ENCODE data around the gene TMEM87A.

The TMEM87A gene

GRCh38 chr15:42202653-42203052 is 70.6 kb downstream of the TMEM87A start:
- no peak for DNase-seq

DNA sequence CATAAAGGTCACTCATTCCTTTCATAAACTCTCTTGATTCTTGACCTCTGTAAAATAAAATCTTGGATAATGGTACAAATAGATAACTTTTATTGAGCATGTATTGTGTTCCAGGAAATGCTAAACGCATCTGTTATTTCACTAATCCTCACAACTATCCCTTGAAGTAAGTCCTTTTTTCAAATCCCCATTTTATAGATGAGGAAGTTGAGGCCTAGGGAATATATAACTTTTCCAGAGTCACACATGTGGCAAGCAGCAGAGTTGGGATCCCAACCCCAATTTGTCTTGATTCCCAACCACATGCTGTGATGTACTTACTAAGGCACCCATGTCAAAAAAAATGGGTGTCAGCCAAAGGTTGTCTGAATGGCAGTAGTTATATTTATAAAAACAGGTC is 71.4 kb downstream of the TMEM87A start:
- DNase-seq: no peak

- no peak for DNase-seq
These were observed 74.1 kb downstream of the TMEM87A start for GRCh38 chr15:42199126-42199525.

- no peak for DNase-seq
These were observed 74.7 kb downstream of the TMEM87A start for GRCh38 chr15:42198516-42198915.

DNA sequence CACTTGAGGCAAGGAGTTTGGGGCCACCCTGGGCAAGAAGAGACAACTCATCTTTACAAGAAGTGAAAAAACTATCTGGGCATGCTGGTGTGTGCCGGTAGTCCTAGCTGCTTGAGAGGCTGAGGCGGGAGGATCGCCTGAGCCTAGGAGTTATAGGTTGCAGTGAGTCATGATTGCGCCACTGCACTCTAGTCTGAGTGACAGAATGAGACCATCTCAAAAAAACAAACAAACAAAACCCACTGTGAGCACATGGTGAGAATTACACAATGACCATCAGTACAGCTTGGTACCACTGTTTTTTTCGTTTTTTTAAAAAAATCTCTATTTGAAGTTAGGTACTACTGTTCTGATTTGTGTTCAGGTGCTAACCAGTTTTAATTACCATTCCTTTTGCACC is 78.7 kb downstream of the TMEM87A start:
- DNase-seq: no peak

DNA sequence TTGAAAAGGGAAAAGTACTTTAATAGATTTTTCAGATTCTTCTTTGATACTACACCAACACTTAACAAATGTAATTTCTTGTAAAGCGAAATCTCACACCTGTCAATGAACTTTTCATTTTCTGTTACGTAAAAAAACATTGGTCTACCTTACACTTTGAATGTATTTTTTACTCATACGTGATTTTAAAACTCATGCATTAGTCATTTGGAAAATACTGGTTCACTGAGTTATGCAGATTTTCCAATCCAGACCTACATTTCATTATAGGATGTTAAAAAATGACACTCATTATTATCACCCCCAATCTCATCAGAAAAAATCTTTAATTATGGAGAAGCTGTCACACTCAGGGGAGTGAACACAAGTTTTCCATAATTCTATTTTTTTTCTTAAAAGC is 79.8 kb downstream of the TMEM87A start:
- DNase-seq: no peak

- no peak for DNase-seq
These were observed 81.5 kb downstream of the TMEM87A start for GRCh38 chr15:42191610-42192346.

GRCh38 chr15:42190370-42190769 is 82.9 kb downstream of the TMEM87A start:
- no peak for DNase-seq

DNA sequence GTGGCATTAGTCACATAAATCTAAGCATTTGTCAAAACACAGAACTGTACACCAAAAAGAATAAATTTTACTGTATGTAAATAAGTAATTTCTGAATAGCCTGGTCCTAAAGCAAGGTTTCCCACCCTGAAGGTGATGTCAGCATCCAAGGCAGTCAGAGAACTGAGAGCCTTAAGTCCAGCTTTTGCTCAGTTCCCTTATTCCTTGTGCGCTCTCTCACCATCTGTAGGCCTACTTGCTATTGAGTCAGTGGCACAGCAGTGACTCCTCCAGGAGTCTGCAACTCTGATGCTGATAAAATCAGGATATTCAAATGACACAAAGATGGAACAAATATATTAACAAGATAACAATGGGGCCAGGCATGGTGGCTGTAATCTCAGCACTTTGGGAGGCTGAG is 87.4 kb downstream of the TMEM87A start:
- no peak for DNase-seq

DNA sequence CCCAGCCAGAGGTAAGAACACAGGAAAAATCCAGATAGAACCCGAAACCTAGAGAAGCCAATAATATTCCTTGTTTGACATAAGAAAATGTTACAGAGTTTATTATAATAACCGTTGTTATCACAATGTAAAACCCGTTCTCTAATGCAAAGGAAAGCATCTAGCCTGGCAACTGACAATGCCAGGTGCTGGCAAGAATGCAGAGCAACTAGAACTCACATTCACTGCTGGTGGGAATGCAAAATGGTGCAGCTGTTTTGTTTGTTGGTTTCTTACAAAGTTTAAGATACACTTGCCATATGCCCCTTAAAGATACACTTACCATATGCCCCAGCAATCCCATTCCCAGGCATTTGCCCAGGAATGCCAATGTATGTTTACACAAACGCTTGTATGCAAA is 88.5 kb downstream of the TMEM87A start:
- DNase-seq: no peak

GRCh38 chr15:42184296-42184695 is 88.9 kb downstream of the TMEM87A start:
- no peak for DNase-seq

DNA sequence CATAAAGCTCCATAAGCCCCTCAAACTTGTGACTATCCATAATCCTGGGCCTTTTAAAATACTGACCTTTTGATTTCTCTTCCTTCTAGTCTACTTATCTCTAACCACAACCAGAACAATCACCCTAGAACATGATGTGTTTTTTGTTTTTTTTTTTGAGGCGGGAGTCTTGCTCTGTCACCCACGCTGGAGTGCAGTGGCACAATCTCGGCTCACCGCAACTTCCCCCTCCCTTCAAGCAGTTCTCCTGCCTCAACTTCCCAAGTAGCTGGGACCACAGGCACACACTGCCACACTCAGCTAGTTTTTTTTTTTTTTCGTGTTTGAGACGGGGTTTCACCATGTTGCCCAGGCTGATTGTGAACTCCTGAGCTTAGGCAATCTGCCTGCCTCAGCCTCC is 90.3 kb downstream of the TMEM87A start:
- no peak for DNase-seq

GRCh38 chr15:42182328-42182886 is 90.8 kb downstream of the TMEM87A start:
- DNase-seq: no peak

DNA sequence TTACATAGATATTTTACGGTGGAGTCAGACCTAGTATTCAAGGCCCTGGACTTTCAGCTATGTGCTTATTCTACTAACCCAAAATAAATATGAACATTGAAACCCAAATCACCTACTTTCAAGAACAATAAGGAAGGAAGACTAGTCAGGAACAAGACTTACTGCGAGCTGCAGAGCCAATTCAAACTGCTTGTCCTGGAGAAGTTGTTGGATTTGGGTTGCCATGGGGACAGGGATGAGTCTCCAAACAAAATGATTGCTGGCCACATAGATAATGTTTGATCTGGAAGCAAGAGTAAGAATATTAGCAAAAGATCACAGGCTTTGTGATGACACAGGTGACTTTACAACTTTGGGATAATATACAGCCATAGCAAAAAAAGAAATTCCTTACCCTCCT is 95.2 kb downstream of the TMEM87A start:
- no peak for DNase-seq

GRCh38 chr15:42175671-42176070 is 97.6 kb downstream of the TMEM87A start:
- no peak for DNase-seq

GRCh38 chr15:42172475-42172874 is 100.8 kb downstream of the TMEM87A start:
- DNase-seq: no peak

GRCh38 chr15:42171795-42172194 is 101.4 kb downstream of the TMEM87A start:
- no peak for DNase-seq

DNA sequence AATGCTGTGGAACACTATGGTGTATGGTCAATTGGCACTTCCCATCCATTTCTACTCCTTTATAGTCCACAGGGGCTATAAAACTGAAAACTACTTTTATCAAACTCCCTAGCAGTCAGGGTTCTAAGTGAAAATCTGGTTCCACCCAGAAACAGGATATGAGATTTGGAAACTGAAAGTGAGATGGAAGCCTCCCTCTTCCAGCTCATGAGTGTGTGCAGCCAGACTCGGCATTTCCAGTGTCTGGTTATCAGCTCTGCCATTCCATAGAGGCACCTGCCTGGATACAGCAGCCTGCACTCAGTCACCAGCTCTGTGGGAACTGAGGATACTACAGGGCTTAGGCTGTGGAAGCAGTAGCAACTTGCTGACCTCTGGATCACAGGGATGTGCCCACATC is 102.1 kb downstream of the TMEM87A start:
- no peak for DNase-seq

DNA sequence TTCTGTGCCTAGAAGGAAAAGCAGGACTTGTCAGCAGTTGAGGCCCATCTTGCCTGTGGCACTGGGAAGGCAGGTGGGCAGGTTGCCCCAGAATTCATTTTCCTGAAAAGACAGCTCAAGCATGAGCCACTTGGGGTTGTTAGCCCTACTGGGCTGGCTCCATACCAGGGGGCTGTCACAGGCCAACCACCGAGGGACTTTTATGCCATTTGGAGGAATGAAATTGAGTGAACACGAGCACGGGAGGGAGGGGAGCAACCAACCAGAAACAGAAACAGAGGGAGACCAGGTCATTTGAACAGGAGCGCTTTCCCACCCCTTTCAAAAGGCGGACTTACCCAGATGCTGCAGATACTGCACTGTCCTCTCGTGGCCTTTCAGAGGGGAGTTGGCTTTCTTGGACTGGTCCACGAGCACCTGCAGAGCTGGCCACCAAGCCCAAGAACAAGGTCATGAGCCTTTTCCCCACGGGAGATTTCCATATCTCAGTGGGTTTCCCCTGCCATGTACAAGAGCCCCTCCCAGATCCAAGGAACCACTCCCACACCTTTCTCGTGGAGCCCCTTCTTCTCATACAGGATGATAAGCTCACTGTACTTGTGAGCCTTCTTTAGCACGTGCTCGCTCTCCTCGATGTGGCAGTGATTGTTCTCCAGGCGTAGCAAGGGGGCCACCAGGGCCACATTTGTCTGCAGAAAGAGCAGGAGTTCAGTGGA is 106.8 kb downstream of the TMEM87A start:
- no peak for DNase-seq

- DNase-seq: no peak
These were observed 108.1 kb downstream of the TMEM87A start for GRCh38 chr15:42165106-42165505.

GRCh38 chr15:42163947-42164550 is 109.2 kb downstream of the TMEM87A start:
- no peak for DNase-seq

DNA sequence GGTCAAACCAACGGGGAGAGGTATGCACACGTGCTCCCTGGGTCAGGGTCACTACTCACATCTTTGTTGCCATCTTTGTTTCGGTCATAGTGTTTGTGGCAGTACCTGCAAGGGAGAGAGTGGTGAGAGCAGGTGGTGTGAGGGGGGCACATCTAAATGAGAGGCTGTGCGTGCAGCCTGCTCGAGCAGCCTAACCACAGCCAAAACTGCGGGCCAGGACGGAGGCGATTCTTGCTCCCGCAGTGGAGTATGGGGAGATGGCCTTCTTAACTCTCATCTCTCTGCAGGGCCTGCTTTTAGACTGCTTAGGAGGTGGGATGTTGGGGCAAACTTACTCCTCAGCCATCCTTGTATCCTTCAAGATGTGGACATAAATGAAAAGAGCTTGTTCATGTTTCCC is 109.9 kb downstream of the TMEM87A start:
- no peak for DNase-seq

All from CD4-positive, alpha-beta T cell treated with Interleukin-17A for 1 hour (primary cell).